Measurements from ENCODE around the gene SMPD1.

The SMPD1 gene

GRCh38 chr11:6389905-6390717 lies at the start of gene SMPD1:
SMPD1 (plus strand) TSS chr11:6390474; CDS start chr11:6390599, 125 bp downstream.
- Histone ChIP-seq H4K20me1 (ENCODE audit: insufficient read depth, low read length) (no peaks in the 10 kb centered on the region), H3K27ac (ENCODE audit: low read length) (peak within 1 kb of the TSS; percentile 20; the same call in 1 of the 2 replicates), H2AFZ (ENCODE audit: low read length) (peak within 1 kb of the TSS; percentile 83), H3K4me3 (ENCODE audit: low read length) (peak within 1 kb of the TSS; percentile 75), H3K79me2 (ENCODE audit: low read length) (peaks cover 8% of the 10 kb centered on the region), H3K9me3 (replicated peaks; ENCODE audit: insufficient read depth, low read length) (no peaks in the 10 kb centered on the region), H3K9me2 (replicated peaks; ENCODE audit: insufficient read depth, low read length) (no peaks in the 10 kb centered on the region), H3K4me1 (ENCODE audit: low read length) (no peaks in the 10 kb centered on the region), H3K27me3 (replicated peaks; ENCODE audit: insufficient read depth, low read length) (no peaks in the 10 kb centered on the region), H3K9ac (ENCODE audit: low read length) (peak within 1 kb of the TSS; percentile 70), H3K36me3 (replicated peaks; ENCODE audit: insufficient read depth, low read length) (no peaks in the 10 kb centered on the region), H3F3A (ENCODE audit: insufficient read depth, low read length) (no peaks in the 10 kb centered on the region), H3K4me2 (ENCODE audit: low read depth, low read length) (peak within 1 kb of the TSS; percentile 81)
- DNase-seq, result peak; percentile 91
- TF ChIP-seq EZH2phosphoT487 (IDR thresholded peaks at IDR 0.05; ENCODE audit: low read length) (no peak), EZH2 (optimal IDR thresholded peaks at IDR 0.05; ENCODE audit: low read depth, low read length) (no peak), CTCF (IDR thresholded peaks at IDR 0.05; ENCODE audit: low read length) (no peak)

DNA sequence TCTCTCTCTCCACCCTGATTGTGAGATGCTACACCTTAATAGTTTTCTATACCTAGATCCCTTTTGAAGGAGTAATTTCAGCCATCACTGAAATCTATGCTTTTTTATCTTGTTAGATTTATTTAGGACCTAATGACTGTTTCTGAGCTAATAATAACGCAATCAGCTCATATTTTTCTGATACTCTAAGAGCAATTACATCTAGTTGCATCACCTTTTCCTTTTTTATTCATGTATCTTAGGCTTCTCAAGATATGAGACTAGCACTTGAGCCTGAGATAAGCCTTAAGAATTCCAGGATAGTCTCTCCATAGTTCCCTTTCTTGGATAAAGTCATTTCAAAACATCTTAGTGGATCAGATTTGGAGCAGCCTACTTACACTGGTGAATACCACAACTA lies 44.9 kb upstream of the SMPD1 start:
- no peaks in the 10 kb centered on the region for H3K27me3 ChIP-seq (replicated peaks; ENCODE audit: insufficient read depth, low read length)
- no peaks in the 10 kb centered on the region for H3K36me3 ChIP-seq (replicated peaks; ENCODE audit: insufficient read depth, low read length)
- DNase-seq, result no peak
- no peak overlapping the region for H3K4me2 ChIP-seq (ENCODE audit: low read depth, low read length)
- TF ChIP-seq CTCF (IDR thresholded peaks at IDR 0.05; ENCODE audit: low read length) (no peak), EZH2 (optimal IDR thresholded peaks at IDR 0.05; ENCODE audit: low read depth, low read length) (no peak), EZH2phosphoT487 (IDR thresholded peaks at IDR 0.05; ENCODE audit: low read length) (no peak)
- H2AFZ ChIP-seq (ENCODE audit: low read length), result no peak overlapping the region
- H3K9me2 ChIP-seq (replicated peaks; ENCODE audit: insufficient read depth, low read length), result no peaks in the 10 kb centered on the region
- H3K79me2 ChIP-seq (ENCODE audit: low read length), result no peaks in the 10 kb centered on the region
- no peaks in the 10 kb centered on the region for H3F3A ChIP-seq (ENCODE audit: insufficient read depth, low read length)
- no peaks in the 10 kb centered on the region for H3K9me3 ChIP-seq (replicated peaks; ENCODE audit: insufficient read depth, low read length)
- H3K4me3 ChIP-seq (ENCODE audit: low read length), result no peak overlapping the region
- no peak overlapping the region for H3K9ac ChIP-seq (ENCODE audit: low read length)
- H3K27ac ChIP-seq (ENCODE audit: low read length), result no peak overlapping the region
- no peaks in the 10 kb centered on the region for H3K4me1 ChIP-seq (ENCODE audit: low read length)
- no peaks in the 10 kb centered on the region for H4K20me1 ChIP-seq (ENCODE audit: insufficient read depth, low read length)

GRCh38 chr11:6350043-6350442 lies 40.2 kb upstream of the SMPD1 start:
- no peak for DNase-seq

More at GRCh38 chr11:6350043-6350442, 40.2 kb upstream of the SMPD1 start:
- no peaks in the 10 kb centered on the region for H3K27me3 ChIP-seq (replicated peaks; ENCODE audit: insufficient read depth, low read length)
- no peaks in the 10 kb centered on the region for H3F3A ChIP-seq (ENCODE audit: insufficient read depth, low read length)
- H3K36me3 ChIP-seq (replicated peaks; ENCODE audit: insufficient read depth, low read length), result no peaks in the 10 kb centered on the region
- H3K9me3 ChIP-seq (replicated peaks; ENCODE audit: insufficient read depth, low read length), result no peaks in the 10 kb centered on the region
- no peak overlapping the region for H3K27ac ChIP-seq (ENCODE audit: low read length)
- no peaks in the 10 kb centered on the region for H4K20me1 ChIP-seq (ENCODE audit: insufficient read depth, low read length)
- H3K9ac ChIP-seq (ENCODE audit: low read length), result no peak overlapping the region
- H3K4me3 ChIP-seq (ENCODE audit: low read length), result no peak overlapping the region
- no peaks in the 10 kb centered on the region for H3K9me2 ChIP-seq (replicated peaks; ENCODE audit: insufficient read depth, low read length)
- no peaks in the 10 kb centered on the region for H3K4me1 ChIP-seq (ENCODE audit: low read length)
- H3K4me2 ChIP-seq (ENCODE audit: low read depth, low read length), result no peak overlapping the region
- H3K79me2 ChIP-seq (ENCODE audit: low read length), result no peaks in the 10 kb centered on the region
- TF ChIP-seq EZH2 (optimal IDR thresholded peaks at IDR 0.05; ENCODE audit: low read depth, low read length) (no peak), EZH2phosphoT487 (IDR thresholded peaks at IDR 0.05; ENCODE audit: low read length) (no peak), CTCF (IDR thresholded peaks at IDR 0.05; ENCODE audit: low read length) (no peak)
- H2AFZ ChIP-seq (ENCODE audit: low read length), result no peak overlapping the region
